PC-3 (cell line): ENCODE results near the gene FOXN3. TPM values are rescaled to one million over a fixed set of nuclear protein-coding genes. Genes with fewer than 3 reads are reported as not detected.

ENCODE experiments used
- ATAC-seq: fragments of 200-7000 bp; cut with Tn5 transposase; 2 replicates; pipeline ENCODE4 v1.9.1; 2020; ENCODE audit warnings: mild to moderate bottlenecking, moderate library complexity
- BruUV-seq: library from RNA; stranded (reverse); fragments of 400-500 nt; replicated peaks from 2 replicates; lab custom pipeline; 2021; lab: Mats Ljungman, UMichigan
- CTCF ChIA-PET: fragments of 300-600 bp; sonication (Branson Sonifier 250); formaldehyde crosslinking; loops from one replicate; lab custom pipeline; 2022; ENCODE audit warnings: antibody characterized with exemption; lab: Charles Lee
- POLR2A ChIA-PET: fragments of 300-600 bp; sonication (Branson Sonifier 250); formaldehyde crosslinking; loops from one replicate; lab custom pipeline; 2022; ENCODE audit warnings: antibody characterized with exemption; ENCODE audit not compliant: unreplicated experiment; lab: Charles Lee
- DNase-seq: peaks from one replicate; pipeline ENCODE4 v3.0.0-alpha.2; 2015
- H2AFZ ChIP-seq: fragments of 300-600 bp; sonication (generic); 2 replicates; pipeline ENCODE4 v1.6.0; 2016; ENCODE audit warnings: antibody characterized with exemption, low read length
- H3F3A ChIP-seq: fragments of 300-600 bp; sonication (generic); one replicate; pipeline ENCODE4 v1.6.0; 2017; ENCODE audit warnings: antibody characterized with exemption, low read length, control low read depth, mild to moderate bottlenecking; ENCODE audit not compliant: unreplicated experiment
- H3K27ac ChIP-seq: fragments of 300-600 bp; sonication (generic); 2 replicates; pipeline ENCODE4 v1.5.1; 2016; ENCODE audit warnings: mild to moderate bottlenecking, low read length
- H3K27me3 ChIP-seq: fragments of 300-600 bp; sonication (generic); 2 replicates; pipeline ENCODE4 v1.6.1; 2016; ENCODE audit warnings: low read length, mixed read lengths
- H3K36me3 ChIP-seq: fragments of 300-600 bp; sonication (generic); 2 replicates; pipeline ENCODE4 v1.6.1; 2016; ENCODE audit warnings: low read depth, mixed run types, low read length, mixed read lengths
- H3K4me1 ChIP-seq: fragments of 300-600 bp; sonication (generic); 2 replicates; pipeline ENCODE4 v1.5.1; 2016; ENCODE audit warnings: low read length; ENCODE audit not compliant: insufficient read depth
- H3K4me2 ChIP-seq: fragments of 300-600 bp; sonication (generic); 2 replicates; pipeline ENCODE4 v1.6.0; 2016; ENCODE audit warnings: low read length
- H3K4me3 ChIP-seq: fragments of 300-600 bp; sonication (generic); 2 replicates; pipeline ENCODE4 v1.5.1; 2016; ENCODE audit warnings: mild to moderate bottlenecking, low read length, mixed read lengths
- H3K79me2 ChIP-seq: fragments of 300-600 bp; sonication (generic); 2 replicates; pipeline ENCODE4 v1.6.1; 2017; ENCODE audit warnings: low read length, mixed read lengths
- H3K9ac ChIP-seq: fragments of 300-600 bp; sonication (generic); 2 replicates; pipeline ENCODE4 v1.6.0; 2016; ENCODE audit warnings: mild to moderate bottlenecking, low read length
- H3K9me2 ChIP-seq: fragments of 300-600 bp; sonication (generic); replicated peaks from 2 replicates; pipeline ENCODE4 v1.6.1; 2016; ENCODE audit warnings: mixed run types, low read length, mixed read lengths
- H3K9me3 ChIP-seq: fragments of 300-600 bp; sonication (generic); 2 replicates; pipeline ENCODE4 v1.6.1; 2016; ENCODE audit warnings: low read length, mixed read lengths
- H4K20me1 ChIP-seq: fragments of 300-600 bp; sonication (generic); 2 replicates; pipeline ENCODE4 v1.6.1; 2016; ENCODE audit warnings: low read length, mixed read lengths
- EZH2 ChIP-seq: fragments of 300-600 bp; sonication (generic); IDR thresholded peaks from one replicate; pipeline ENCODE4 v1.6.1; 2017; ENCODE audit warnings: antibody characterized with exemption, mild to moderate bottlenecking, low read length; ENCODE audit not compliant: unreplicated experiment
- EZH2phosphoT487 ChIP-seq: fragments of 300-600 bp; sonication (generic); IDR thresholded peaks from 2 replicates; pipeline ENCODE4 v1.6.1; 2018; ENCODE audit warnings: mild to moderate bottlenecking, antibody characterized with exemption, low read length, borderline replicate concordance
- intact Hi-C: fragments of 100-400 bp; cut with micrococcal nuclease; formaldehyde crosslinking; loops from 2 replicates; pipeline ENCODE4 v1.9.0; 2023
- total RNA-seq: library from RNA; depleted of rRNA; stranded (reverse); fragments of >200 nt; gene quantifications from 2 replicates; pipeline ENCODE4 v1.2.3, GENCODE V29; 2014
- TF ChIP-seq, protein P1 (sequence below): fragments of 300-600 bp; sonication (generic); conservative IDR thresholded peaks from 2 replicates; pipeline ENCODE4 v1.5.1; 2017; ENCODE audit warnings: antibody characterized with exemption, low read depth, mild to moderate bottlenecking, low read length

FOXN3 gene
- total RNA-seq, 1 experiment from 2014 or later, result 13.3 TPM

DNA sequence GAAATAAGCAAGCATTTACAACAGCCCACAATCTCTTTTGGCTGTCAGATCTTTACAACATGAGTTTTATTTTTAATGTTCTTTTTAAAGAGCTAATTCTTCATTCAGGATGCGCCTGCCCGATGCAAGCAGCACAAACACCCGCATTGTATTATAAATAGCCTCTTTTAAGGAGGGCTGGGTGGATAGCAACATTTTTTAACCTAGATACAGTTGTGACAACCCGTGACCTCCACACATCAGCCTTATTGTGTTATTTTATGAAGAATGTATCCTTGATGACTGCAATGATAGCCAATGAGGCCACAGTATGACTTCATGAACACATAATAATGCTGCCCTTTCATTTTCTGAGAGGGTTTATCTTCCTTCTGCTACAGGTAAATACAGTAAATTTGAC lies 173.7 kb downstream of the FOXN3 start:
- Histone ChIP-seq H3K9me2 (no peaks in the 10 kb centered on the region), H3K79me2 (no peaks in the 10 kb centered on the region), H3K4me3 (no peak overlapping the region), H3K9ac (no peak overlapping the region), H3K27me3 (no peaks in the 10 kb centered on the region), H4K20me1 (no peaks in the 10 kb centered on the region), H3K9me3 (no peaks in the 10 kb centered on the region), H3K4me2 (no peak overlapping the region), H2AFZ (no peak overlapping the region), H3K4me1 (peaks cover 19% of the 10 kb centered on the region), H3K36me3 (no peaks in the 10 kb centered on the region), H3F3A (peaks cover 6% of the 10 kb centered on the region), H3K27ac (no peak overlapping the region)
- no TSS peak for BruUV-seq
- no peak for DNase-seq
- ChIA-PET CTCF (no interaction called here), POLR2A (interaction anchor here (0.5 kb wide), 1 partner anchor 90 kb away, joined by 3 read pairs; no protein-coding TSS in a partner anchor)
- no peak for ATAC-seq
- TF ChIP-seq, protein P1, sequence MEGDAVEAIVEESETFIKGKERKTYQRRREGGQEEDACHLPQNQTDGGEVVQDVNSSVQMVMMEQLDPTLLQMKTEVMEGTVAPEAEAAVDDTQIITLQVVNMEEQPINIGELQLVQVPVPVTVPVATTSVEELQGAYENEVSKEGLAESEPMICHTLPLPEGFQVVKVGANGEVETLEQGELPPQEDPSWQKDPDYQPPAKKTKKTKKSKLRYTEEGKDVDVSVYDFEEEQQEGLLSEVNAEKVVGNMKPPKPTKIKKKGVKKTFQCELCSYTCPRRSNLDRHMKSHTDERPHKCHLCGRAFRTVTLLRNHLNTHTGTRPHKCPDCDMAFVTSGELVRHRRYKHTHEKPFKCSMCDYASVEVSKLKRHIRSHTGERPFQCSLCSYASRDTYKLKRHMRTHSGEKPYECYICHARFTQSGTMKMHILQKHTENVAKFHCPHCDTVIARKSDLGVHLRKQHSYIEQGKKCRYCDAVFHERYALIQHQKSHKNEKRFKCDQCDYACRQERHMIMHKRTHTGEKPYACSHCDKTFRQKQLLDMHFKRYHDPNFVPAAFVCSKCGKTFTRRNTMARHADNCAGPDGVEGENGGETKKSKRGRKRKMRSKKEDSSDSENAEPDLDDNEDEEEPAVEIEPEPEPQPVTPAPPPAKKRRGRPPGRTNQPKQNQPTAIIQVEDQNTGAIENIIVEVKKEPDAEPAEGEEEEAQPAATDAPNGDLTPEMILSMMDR, result no peak
- no peak for TF ChIP-seq EZH2
- TF ChIP-seq EZH2phosphoT487, result no peak
- intact Hi-C loops, result no loop called here

DNA sequence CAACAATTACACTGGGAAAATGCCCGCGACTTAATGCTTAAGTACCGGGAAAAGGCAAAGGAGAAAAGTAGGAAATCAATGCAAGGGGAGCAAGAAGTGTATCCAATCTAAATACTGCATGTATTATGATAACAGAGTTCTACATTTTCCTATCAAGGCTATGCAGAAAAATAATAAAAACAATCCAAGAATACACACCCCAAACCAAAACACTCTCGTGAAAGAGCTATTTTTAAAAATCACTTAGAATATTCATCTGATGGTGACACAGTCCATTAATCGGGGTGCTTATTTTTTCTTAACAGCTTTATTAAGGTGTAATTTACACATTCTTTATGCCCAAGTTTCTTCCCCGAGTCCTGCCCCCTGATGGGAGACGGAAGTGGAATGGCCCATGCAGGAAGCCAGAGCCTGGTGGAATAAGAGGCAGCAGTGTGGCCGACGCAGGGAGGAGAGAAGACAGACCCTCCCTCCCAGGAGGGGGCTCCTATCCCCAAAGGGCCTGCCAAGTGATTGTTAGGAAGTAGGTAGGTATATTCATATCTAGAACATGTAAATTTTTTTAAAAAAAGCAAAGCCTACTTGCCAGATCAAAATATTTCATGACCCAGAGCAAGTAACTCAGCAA lies 174.3 kb downstream of the FOXN3 start:
- Histone ChIP-seq H3K27me3 (no peaks in the 10 kb centered on the region), H3K36me3 (no peaks in the 10 kb centered on the region), H3K9ac (no peak overlapping the region), H3K27ac (no peak overlapping the region), H2AFZ (no peak overlapping the region), H3F3A (peaks cover 6% of the 10 kb centered on the region), H3K4me3 (no peak overlapping the region), H3K9me2 (no peaks in the 10 kb centered on the region), H3K79me2 (no peaks in the 10 kb centered on the region), H3K9me3 (no peaks in the 10 kb centered on the region), H3K4me2 (no peak overlapping the region), H3K4me1 (peaks cover 14% of the 10 kb centered on the region), H4K20me1 (no peaks in the 10 kb centered on the region)
- DNase-seq, result no peak
- no peak for ATAC-seq
- CTCF ChIA-PET, result interaction anchor here (0.5 to 0.6 kb wide), 2 partner anchors 163 to 612 kb away, joined by 3 to 4 read pairs; no protein-coding TSS in a partner anchor
- intact Hi-C loops, result no loop called here
- POLR2A ChIA-PET, result interaction anchor here (0.6 kb wide), 1 partner anchor 63 kb away, joined by 7 read pairs; no protein-coding TSS in a partner anchor
- no TSS peak for BruUV-seq
- no peak for TF ChIP-seq EZH2phosphoT487
- TF ChIP-seq, protein P1, result no peak
- TF ChIP-seq EZH2, result no peak
